Heart right ventricle (tissue), 16 donors: ENCODE measurements around the gene HAUS5. TPM values are rescaled to one million over a fixed set of nuclear protein-coding genes. Genes with fewer than 3 reads are reported as not detected.
A peak's percentile ranks its signal among the peaks of the same experiment; 100 is the strongest.

Source experiments
- ATAC-seq, 8 donors: fragments of 200-7000 bp; cut with Tn5 transposase; one replicate each; pipeline ENCODE4 v1.9.1; 2020; ENCODE audit warnings: mild to moderate bottlenecking in 8 of 8, moderate library complexity in 8 of 8, moderate number of reproducible peaks in 1 of 8
- DNase-seq, 2 donors: peaks; one replicate each; pipeline ENCODE4 v3.0.0-alpha.2; 2020
- H3K27ac ChIP-seq, 10 donors: fragments of 200-600 bp; sonication (generic) in 2 of 10; one replicate each; pipeline versions ENCODE4 v1.5.0 to v1.8.0; 2020 to 2022; ENCODE audit warnings: mild to moderate bottlenecking in 3 of 10
- H3K27me3 ChIP-seq, 7 donors: fragments of 200-600 bp; one replicate each; pipeline ENCODE4 v1.8.0; 2021 to 2022; ENCODE audit warnings: mild to moderate bottlenecking in 2 of 7
- H3K36me3 ChIP-seq, 9 donors: fragments of 200-600 bp; sonication (generic) in 1 of 9; one replicate each; pipeline versions ENCODE4 v1.5.0 to v1.8.0; 2020 to 2022; ENCODE audit warnings: mild to moderate bottlenecking in 2 of 9
- H3K4me1 ChIP-seq, 9 donors: fragments of 200-600 bp; sonication (generic) in 1 of 9; one replicate each; pipeline versions ENCODE4 v1.5.0 to v1.8.0; 2020 to 2022; ENCODE audit warnings: mild to moderate bottlenecking in 4 of 9
- H3K4me3 ChIP-seq, 10 donors: fragments of 200-600 bp; sonication (generic) in 2 of 10; one replicate each; pipeline versions ENCODE4 v1.5.0 to v1.8.0; 2020 to 2022; ENCODE audit warnings: mild to moderate bottlenecking in 7 of 10, moderate library complexity in 2 of 10
- H3K9me3 ChIP-seq, 11 donors: fragments of 200-600 bp in 10 of 11; sonication (generic) in 2 of 11; one replicate each; pipeline versions ENCODE4 v1.5.0 to v1.8.0; 2013 to 2022; ENCODE audit warnings: mild to moderate bottlenecking in 2 of 11, control low read depth in 1 of 11, moderate library complexity in 1 of 11
- CTCF ChIP-seq, 9 donors: fragments of 200-600 bp; sonication (generic) in 2 of 9; IDR thresholded peaks; one replicate each; pipeline versions ENCODE4 v1.5.0 to v1.8.0; 2021 to 2022; ENCODE audit warnings: antibody characterized with exemption in 9 of 9, mild to moderate bottlenecking in 5 of 9, moderate library complexity in 1 of 9
- WGBS, 2 donors: extraction: QIAGEN DNeasy Blood & Tissue Kit; methylation state at CpG; one replicate each; pipeline ENCODE4 v1.1.7; 2013; ENCODE audit warnings: inconsistent platforms in 1 of 2; 5-methylcytosine and 5-hydroxymethylcytosine counted together
- intact Hi-C, 10 donors: fragments of 100-400 bp; cut with DNase I; formaldehyde crosslinking; loops; one replicate each; pipeline versions ENCODE4 v1.11.1 to v1.14.2; 2022
- polyA plus RNA-seq, 2 donors: library from polyadenylated mRNA; stranded (reverse); fragments of 200-250 nt; gene quantifications; one replicate each; pipeline ENCODE4 v1.2.3, GENCODE V29; 2013
- total RNA-seq, 10 donors: library from RNA; stranded (reverse); fragmentation: NEBNext Ultra II Directional in 3 of 10; extraction: Animal tissue kit (Norgen Biotek cat#: 25700) in 3 of 10; gene quantifications; one replicate each; pipeline versions ENCODE4 v1.2.1 to v1.2.4, GENCODE V29; 2021 to 2023
- donor health status: Arrhythmogenic right ventricular cardiomyopathy.
- donor health status: ischemic (EF 13 %, LVEDD 7.1; RV severe dilation, severe dysfunction).
- donor health status: healthy with polysubstance abuse.
- donor health status: DM: no; HTN: yes; CAD: no.
- donor health status: DM: no; HTN: no; CAD: no.
- donor health status: ischemic (EF 25% LVEDD 6.9; RV normal size, moderate dysfunction).
- donor health status: ischemic (EF 25% LVEDD 5.7; RV mildly dilated, moderate dysfunction).
- donor health status: healthy.
- donor health status: DM: yes; HTN: yes; CAD: no.
- donor health status: Ischemic cardiomyopathy.
- donor health status: ischemic (EF 35%, LVEDD 5.7; RV mildly dilated, moderate dysfunction).
- donor health status: nonischemic (EF 11% LVEDD 7.7; RV severe dilation, severe dysfunction).
- donor health status: DM: yes; HTN: yes; CAD: no.
- donor health status: PGD.
- donor health status: ischemic (EF 29% LVEDD 5.4; RV normal size, mild dysfunction).
- donor health status: nonischemic (EF 23%, LVEDD 6.1; RV moderate dilation, normal function).

Gene HAUS5
- total and polyA plus RNA-seq, 12 donors, result 3.2 to 14.1 (median 4.8) TPM

- intact Hi-C loops, result no loop called here
- no peak for ATAC-seq
- no peak for DNase-seq
- H3K36me3 ChIP-seq, result peaks cover 0 to 11% (median 0%) of the 10 kb centered on the region in 9 donors
- H3K9me3 ChIP-seq, result no peaks in the 10 kb centered on the region
- H3K4me3 ChIP-seq, result no peak overlapping the region
- no peak for TF ChIP-seq CTCF (IDR thresholded peaks at IDR 0.05)
- peaks cover 0 to 9% (median 0%) of the 10 kb centered on the region in 9 donors for H3K4me1 ChIP-seq
- H3K27ac ChIP-seq, result no peak overlapping the region
- H3K27me3 ChIP-seq, result peaks cover 0 to 44% (median 36%) of the 10 kb centered on the region in 7 donors
- 62 to 66% methylated on average over 4 of the region's 4 CpGs for WGBS, 2 donors
These were observed 57.4 kb downstream of the HAUS5 start for GRCh38 chr19:35669974-35670373.

DNA sequence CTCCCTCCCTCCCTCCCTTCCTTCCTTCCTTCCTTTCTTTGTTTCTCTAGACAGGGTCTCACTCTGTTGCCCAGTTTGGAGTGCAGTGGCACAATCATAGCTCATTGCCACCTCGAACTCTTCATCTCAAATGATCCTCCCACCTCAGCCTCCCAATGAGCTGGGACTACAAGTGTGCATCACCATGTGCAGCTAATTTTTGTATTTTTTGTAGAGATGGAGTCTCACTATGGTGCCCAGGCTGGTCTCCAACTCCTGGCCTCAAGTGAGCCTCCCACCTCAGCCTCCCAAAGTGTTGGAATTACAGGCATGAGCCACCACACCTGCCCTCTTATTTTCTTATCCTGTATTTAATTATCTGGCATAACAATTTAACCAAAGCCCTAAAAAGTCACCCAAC lies 58.2 kb downstream of the HAUS5 start:
- ATAC-seq (no peak), DNase-seq (no peak)
- H3K4me1 ChIP-seq, result peaks cover 0 to 9% (median 0%) of the 10 kb centered on the region in 9 donors
- peaks cover 0 to 4% (median 0%) of the 10 kb centered on the region in 9 donors for H3K36me3 ChIP-seq
- no peak overlapping the region for H3K27ac ChIP-seq
- TF ChIP-seq CTCF (IDR thresholded peaks at IDR 0.05), result no peak
- WGBS, 2 donors, result 85 to 90% methylated on average over 1 of the region's 1 CpG
- intact Hi-C loops, result no loop called here
- H3K4me3 ChIP-seq, result no peak overlapping the region
- no peaks in the 10 kb centered on the region for H3K9me3 ChIP-seq
- H3K27me3 ChIP-seq, result peaks cover 0 to 51% (median 38%) of the 10 kb centered on the region in 7 donors

GRCh38 chr19:35671818-35672217 lies 59.3 kb downstream of the HAUS5 start:
- ATAC-seq, result no peak

GRCh38 chr19:35673121-35673804 lies 60.7 kb downstream of the HAUS5 start:
- peaks cover 0 to 62% (median 55%) of the 10 kb centered on the region in 7 donors for H3K27me3 ChIP-seq
- no peak overlapping the region for H3K27ac ChIP-seq
- no peaks in the 10 kb centered on the region for H3K36me3 ChIP-seq
- intact Hi-C loops, result no loop called here
- no peak for TF ChIP-seq CTCF (IDR thresholded peaks at IDR 0.05)
- DNase-seq (peak in 1 of 2 donors; percentile 20), ATAC-seq (peak in 4 of 8 donors; percentile 38 to 76 (median 64))
- WGBS, 2 donors, result 7 to 10% methylated on average over 39 of the region's 39 CpGs
- H3K9me3 ChIP-seq, result no peaks in the 10 kb centered on the region
- H3K4me3 ChIP-seq, result peak overlapping the region in 8 of 10 donors; percentile 18 to 46 (median 34)
- peaks cover 0 to 9% (median 0%) of the 10 kb centered on the region in 9 donors for H3K4me1 ChIP-seq

More at GRCh38 chr19:35671818-35672217, 59.3 kb downstream of the HAUS5 start:
- Histone ChIP-seq H3K27me3 (peaks cover 0 to 57% (median 45%) of the 10 kb centered on the region in 7 donors), H3K27ac (no peak overlapping the region), H3K36me3 (no peaks in the 10 kb centered on the region), H3K4me1 (peaks cover 0 to 9% (median 0%) of the 10 kb centered on the region in 9 donors), H3K4me3 (no peak overlapping the region), H3K9me3 (no peaks in the 10 kb centered on the region)
- 43 to 46% methylated on average over 3 of the region's 3 CpGs for WGBS, 2 donors
- intact Hi-C loops, result no loop called here
- DNase-seq, result no peak
- TF ChIP-seq CTCF (IDR thresholded peaks at IDR 0.05), result no peak

Other genes starting within 250 kb of the HAUS5 start
- gene GPR42, start 241.7 kb upstream of the HAUS5 start, total RNA-seq, result not detected
- not detected for gene GPR42, start 241.7 kb upstream of the HAUS5 start, polyA plus RNA-seq
- 1 to 10 TPM in 1 of 10 donors, under 1 TPM in 8, not detected in 1; 0.17 to 1.4 (median 0.54) TPM for gene FFAR2, start 164.5 kb upstream of the HAUS5 start, total RNA-seq
- gene FFAR2, start 164.5 kb upstream of the HAUS5 start, polyA plus RNA-seq, result under 1 TPM; 0.10 to 0.15 TPM
- gene KRTDAP, start 122.3 kb upstream of the HAUS5 start, total RNA-seq, result not detected
- gene KRTDAP, start 122.3 kb upstream of the HAUS5 start, polyA plus RNA-seq, result not detected
- 10 to 100 TPM in 3 of 10 donors, 1 to 10 TPM in 7; 2.0 to 15.7 (median 7.6) TPM for gene DMKN, start 99.1 kb upstream of the HAUS5 start, total RNA-seq
- gene DMKN, start 99.1 kb upstream of the HAUS5 start, polyA plus RNA-seq, result 10 to 100 TPM in 1 of 2 donors, 1 to 10 TPM in 1; 7.8 to 32.2 TPM
- not detected for gene SBSN, start 84.4 kb upstream of the HAUS5 start, total RNA-seq
- under 1 TPM in 1 of 2 donors, not detected in 1; 0.20 TPM for gene SBSN, start 84.4 kb upstream of the HAUS5 start, polyA plus RNA-seq
- not detected for gene GAPDHS, start 79.3 kb upstream of the HAUS5 start, total RNA-seq
- gene GAPDHS, start 79.3 kb upstream of the HAUS5 start, polyA plus RNA-seq, result not detected
- 100 to 1,000 TPM in 3 of 10 donors, 10 to 100 TPM in 7; 62.8 to 103 (median 74.7) TPM for gene TMEM147, start 67.1 kb upstream of the HAUS5 start, total RNA-seq
- 100 to 1,000 TPM in 1 of 2 donors, 10 to 100 TPM in 1; 78.0 to 229 TPM for gene TMEM147, start 67.1 kb upstream of the HAUS5 start, polyA plus RNA-seq
- gene ATP4A, start 49.1 kb upstream of the HAUS5 start, total RNA-seq, result not detected
- gene ATP4A, start 49.1 kb upstream of the HAUS5 start, polyA plus RNA-seq, result not detected
- not detected for gene PMIS2, start 26.6 kb upstream of the HAUS5 start, total RNA-seq
- gene PMIS2, start 26.6 kb upstream of the HAUS5 start, polyA plus RNA-seq, result not detected
- gene RBM42, start 16.3 kb downstream of the HAUS5 start, total RNA-seq, result 10 to 100 TPM; 43.5 to 57.8 (median 53.2) TPM
- gene RBM42, start 16.3 kb downstream of the HAUS5 start, polyA plus RNA-seq, result 10 to 100 TPM; 76.3 to 93.1 TPM
- gene ETV2, start 29.0 kb downstream of the HAUS5 start, total RNA-seq, result under 1 TPM in 4 of 10 donors, not detected in 6; 0.26 to 0.55 (median 0.28) TPM
- gene ETV2, start 29.0 kb downstream of the HAUS5 start, polyA plus RNA-seq, result 1 to 10 TPM in 1 of 2 donors, under 1 TPM in 1; 0.59 to 1.5 TPM
- 1,000 to 10,000 TPM; 1,085 to 1,585 (median 1,381) TPM for gene COX6B1, start 35.6 kb downstream of the HAUS5 start, total RNA-seq
- gene COX6B1, start 35.6 kb downstream of the HAUS5 start, polyA plus RNA-seq, result 1,000 to 10,000 TPM; 2,189 to 5,346 TPM
- gene UPK1A, start 53.8 kb downstream of the HAUS5 start, total RNA-seq, result under 1 TPM in 1 of 10 donors, not detected in 9; 0.38 TPM
- under 1 TPM in 1 of 2 donors, not detected in 1; 0.03 TPM for gene UPK1A, start 53.8 kb downstream of the HAUS5 start, polyA plus RNA-seq
- gene ZBTB32, start 91.8 kb downstream of the HAUS5 start, total RNA-seq, result under 1 TPM in 1 of 10 donors, not detected in 9; 0.12 TPM
- gene ZBTB32, start 91.8 kb downstream of the HAUS5 start, polyA plus RNA-seq, result under 1 TPM in 1 of 2 donors, not detected in 1; 0.03 TPM
- gene KMT2B, start 105.3 kb downstream of the HAUS5 start, total RNA-seq, result 10 to 100 TPM; 10.8 to 19.2 (median 14.6) TPM
- 10 to 100 TPM; 15.0 to 28.7 TPM for gene KMT2B, start 105.3 kb downstream of the HAUS5 start, polyA plus RNA-seq
- gene IGFLR1, start 129.7 kb downstream of the HAUS5 start, total RNA-seq, result 10 to 100 TPM in 1 of 10 donors, 1 to 10 TPM in 9; 1.1 to 17.1 (median 2.3) TPM
- gene IGFLR1, start 129.7 kb downstream of the HAUS5 start, polyA plus RNA-seq, result 10 to 100 TPM in 1 of 2 donors, 1 to 10 TPM in 1; 6.6 to 13.3 TPM
- 10 to 100 TPM; 17.4 to 35.1 (median 20.3) TPM for gene U2AF1L4, start 132.7 kb downstream of the HAUS5 start, total RNA-seq
- gene U2AF1L4, start 132.7 kb downstream of the HAUS5 start, polyA plus RNA-seq, result 10 to 100 TPM; 11.5 to 57.7 TPM
- gene PSENEN, start 132.9 kb downstream of the HAUS5 start, total RNA-seq, result 10 to 100 TPM; 34.8 to 70.7 (median 44.9) TPM
- 100 to 1,000 TPM in 1 of 2 donors, 10 to 100 TPM in 1; 69.3 to 149 TPM for gene PSENEN, start 132.9 kb downstream of the HAUS5 start, polyA plus RNA-seq
- 1 to 10 TPM; 4.0 to 9.3 (median 4.8) TPM for gene LIN37, start 135.8 kb downstream of the HAUS5 start, total RNA-seq
- gene LIN37, start 135.8 kb downstream of the HAUS5 start, polyA plus RNA-seq, result 10 to 100 TPM; 25.2 to 29.4 TPM
- 1,000 to 10,000 TPM in 5 of 10 donors, 100 to 1,000 TPM in 5; 448 to 1,269 (median 1,031) TPM for gene HSPB6, start 144.3 kb downstream of the HAUS5 start, total RNA-seq
- gene HSPB6, start 144.3 kb downstream of the HAUS5 start, polyA plus RNA-seq, result 100 to 1,000 TPM; 387 to 822 TPM
- 10 to 100 TPM in 5 of 10 donors, 1 to 10 TPM in 5; 7.0 to 14.7 (median 9.7) TPM for gene PROSER3, start 145.4 kb downstream of the HAUS5 start, total RNA-seq
- 1 to 10 TPM; 5.5 to 9.7 TPM for gene PROSER3, start 145.4 kb downstream of the HAUS5 start, polyA plus RNA-seq
- gene ARHGAP33, start 162.8 kb downstream of the HAUS5 start, total RNA-seq, result 1 to 10 TPM; 1.3 to 9.5 (median 5.6) TPM
- 10 to 100 TPM in 1 of 2 donors, 1 to 10 TPM in 1; 2.2 to 10.1 TPM for gene ARHGAP33, start 162.8 kb downstream of the HAUS5 start, polyA plus RNA-seq
- not detected for gene PRODH2, start 200.1 kb downstream of the HAUS5 start, total RNA-seq
- not detected for gene PRODH2, start 200.1 kb downstream of the HAUS5 start, polyA plus RNA-seq
- gene NPHS1, start 239.8 kb downstream of the HAUS5 start, total RNA-seq, result under 1 TPM in 2 of 10 donors, not detected in 8; 0.07 to 0.12 TPM
- gene NPHS1, start 239.8 kb downstream of the HAUS5 start, polyA plus RNA-seq, result not detected
- gene KIRREL2, start 244.2 kb downstream of the HAUS5 start, total RNA-seq, result under 1 TPM in 2 of 10 donors, not detected in 8; 0.12 to 0.35 TPM
- gene KIRREL2, start 244.2 kb downstream of the HAUS5 start, polyA plus RNA-seq, result not detected